T-helper 1 cell treated with Interleukin-12 subunit alpha and Interleukin-12 subunit beta and Interleukin-4 antibody, amounts not matched to agents 30 ng/mL and 1 ng/mL, for 36 hours (primary cell): ENCODE results near the gene FAM50B. TPM values are rescaled to one million over a fixed set of nuclear protein-coding genes. Genes with fewer than 3 reads are reported as not detected.
"Not testable (repeated sequence)": the region's sequence is repeated elsewhere in the genome, so short reads cannot be mapped to it uniquely, and the experiment has no call there.

Source experiments
- intact Hi-C: fragments of 100-400 bp; cut with micrococcal nuclease; formaldehyde crosslinking; loops from one replicate; pipeline ENCODE4 v1.15.1; 2024
- total RNA-seq: library from RNA; stranded (reverse); gene quantifications from 2 replicates; pipeline ENCODE4 v1.2.3, GENCODE V29; 2022

The FAM50B gene
- total RNA-seq, 1 donor from 2014 or later: 9.5 TPM

DNA sequence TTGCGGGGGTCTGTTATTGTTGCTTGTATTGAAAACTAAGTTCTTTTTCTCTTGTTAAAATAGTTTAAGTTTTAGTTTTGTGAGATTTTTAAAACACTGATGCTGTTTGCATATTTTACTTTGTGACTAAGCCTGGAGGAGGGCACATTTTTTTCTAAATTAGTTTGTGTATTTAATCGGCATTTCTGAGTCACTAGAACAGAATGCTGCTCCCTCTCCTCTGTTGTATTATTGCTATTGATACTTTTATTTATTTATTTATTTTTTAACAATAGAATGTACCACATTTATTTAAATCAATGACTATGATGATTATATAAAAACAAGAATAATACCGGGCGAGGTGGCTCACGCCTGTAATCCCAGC, 5.1 kb upstream of the FAM50B start:
- intact Hi-C loops: loop anchor here (10.0 kb wide), 2 partner anchors 719 to 1079 kb away; partner anchors contain the start of gene WRNIP1

DNA sequence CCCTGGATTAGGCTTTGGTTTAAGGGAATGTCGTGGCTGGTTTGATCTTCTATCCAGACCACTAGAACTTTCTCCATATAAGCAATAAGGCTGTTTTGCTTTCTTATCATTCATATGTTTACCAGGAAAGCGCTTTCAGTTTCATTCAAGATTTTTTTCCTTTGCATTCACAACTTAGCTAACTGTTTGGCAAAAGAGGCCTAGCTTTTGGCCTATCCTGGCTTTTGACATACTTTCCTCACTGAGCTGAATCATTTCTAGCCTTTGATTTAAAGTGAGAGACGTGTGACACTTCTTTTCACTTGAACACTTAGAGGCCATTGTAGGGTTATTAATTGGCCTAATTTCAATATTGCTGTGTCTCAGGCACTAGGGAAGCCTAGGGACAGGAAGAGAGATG, 1.7 kb upstream of the FAM50B start:
- intact Hi-C loops: loop anchor here (10.0 kb wide), 2 partner anchors 723 to 1083 kb away; partner anchors contain the start of gene WRNIP1

DNA sequence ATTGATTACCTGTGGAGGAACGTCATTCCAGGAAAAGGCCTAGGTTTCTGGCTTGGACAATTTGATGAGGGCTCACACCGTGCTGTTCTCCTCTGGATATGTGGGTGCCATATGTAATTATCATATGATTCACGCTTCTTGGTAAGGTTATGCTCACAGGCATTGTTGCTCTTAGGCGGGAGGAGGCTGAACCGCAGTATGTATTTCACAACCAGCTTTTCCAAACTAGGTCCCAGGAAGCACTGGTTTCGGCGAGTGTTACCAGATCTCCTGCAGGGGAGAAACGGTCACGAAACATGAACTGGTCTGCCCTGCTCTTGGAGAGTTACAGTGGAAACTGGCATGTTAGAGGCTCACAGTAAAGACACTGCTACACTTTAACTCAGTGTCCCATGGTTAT, 793 bp upstream of the FAM50B start:
- intact Hi-C loops: loop anchor here (10.0 kb wide), 2 partner anchors 724 to 1084 kb away; partner anchors contain the start of gene WRNIP1

DNA sequence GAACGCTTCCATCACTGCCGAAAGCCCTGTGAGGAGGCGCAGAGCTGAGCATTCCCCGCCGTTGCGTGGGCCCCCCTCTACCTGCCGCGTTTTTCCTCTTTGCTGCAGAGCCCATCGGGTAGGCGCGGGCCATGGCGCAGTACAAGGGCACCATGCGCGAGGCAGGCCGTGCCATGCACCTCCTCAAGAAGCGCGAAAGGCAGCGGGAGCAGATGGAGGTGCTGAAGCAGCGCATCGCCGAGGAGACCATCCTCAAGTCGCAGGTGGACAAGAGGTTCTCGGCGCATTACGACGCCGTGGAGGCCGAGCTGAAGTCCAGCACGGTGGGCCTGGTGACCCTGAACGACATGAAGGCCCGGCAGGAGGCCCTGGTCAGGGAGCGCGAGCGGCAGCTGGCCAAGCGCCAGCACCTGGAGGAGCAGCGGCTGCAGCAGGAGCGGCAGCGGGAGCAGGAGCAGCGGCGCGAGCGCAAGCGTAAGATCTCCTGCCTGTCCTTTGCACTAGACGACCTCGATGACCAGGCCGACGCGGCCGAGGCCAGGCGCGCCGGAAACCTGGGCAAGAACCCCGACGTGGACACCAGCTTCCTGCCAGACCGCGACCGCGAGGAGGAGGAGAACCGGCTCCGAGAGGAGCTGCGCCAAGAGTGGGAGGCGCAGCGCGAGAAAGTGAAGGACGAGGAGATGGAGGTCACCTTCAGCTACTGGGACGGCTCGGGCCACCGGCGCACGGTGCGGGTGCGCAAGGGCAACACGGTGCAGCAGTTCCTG, 693 bp downstream of the FAM50B start:
- intact Hi-C loops: loop anchor here (1.0 to 10.0 kb wide), 11 partner anchors 17 to 1085 kb away; partner anchors contain the start of genes ECI2 and WRNIP1

DNA sequence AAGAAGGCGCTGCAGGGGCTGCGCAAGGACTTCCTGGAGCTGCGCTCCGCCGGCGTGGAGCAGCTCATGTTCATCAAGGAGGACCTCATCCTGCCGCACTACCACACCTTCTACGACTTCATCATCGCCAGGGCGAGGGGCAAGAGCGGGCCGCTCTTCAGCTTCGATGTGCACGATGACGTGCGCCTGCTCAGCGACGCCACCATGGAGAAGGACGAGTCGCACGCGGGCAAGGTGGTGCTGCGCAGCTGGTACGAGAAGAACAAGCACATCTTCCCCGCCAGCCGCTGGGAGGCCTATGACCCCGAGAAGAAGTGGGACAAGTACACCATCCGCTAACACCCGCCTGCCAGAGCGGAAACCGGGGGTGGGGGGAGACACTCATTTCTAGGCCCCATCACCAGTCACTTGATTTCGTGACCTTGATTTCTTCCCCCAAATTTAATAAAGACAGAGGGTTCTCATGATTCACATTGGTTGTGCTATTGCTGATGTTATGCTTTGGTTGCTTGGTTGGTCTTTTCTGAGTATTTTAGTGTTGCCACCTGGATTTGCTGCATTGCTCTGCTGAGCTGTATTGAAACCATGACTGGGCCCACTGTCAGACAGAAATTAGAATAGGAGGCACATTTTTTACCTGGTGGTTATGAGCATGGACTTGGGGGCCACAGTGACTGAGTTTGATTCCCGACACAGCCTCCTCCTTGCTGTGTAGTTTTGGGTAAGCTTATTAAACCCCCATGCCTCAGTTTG, 1.5 kb downstream of the FAM50B start:
- intact Hi-C loops: no loop called here

DNA sequence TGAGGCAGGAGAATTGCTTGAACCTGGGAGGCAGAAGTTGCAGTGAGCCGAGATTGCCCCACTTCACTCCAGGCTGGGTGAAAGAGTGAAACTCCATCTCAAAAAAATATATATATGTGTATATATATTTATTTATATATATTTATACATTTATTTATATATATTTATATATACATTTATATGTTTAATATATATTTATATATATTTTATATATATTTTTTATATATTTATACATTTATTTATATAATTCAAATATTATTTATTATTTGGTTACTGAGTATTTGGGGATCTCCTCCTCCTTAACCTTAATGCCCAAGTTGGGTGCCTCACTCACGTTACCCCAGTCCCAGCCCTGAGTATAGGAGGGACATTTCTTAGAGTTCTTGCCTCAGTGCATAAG, 2.7 kb downstream of the FAM50B start:
- intact Hi-C loops: no loop called here

DNA sequence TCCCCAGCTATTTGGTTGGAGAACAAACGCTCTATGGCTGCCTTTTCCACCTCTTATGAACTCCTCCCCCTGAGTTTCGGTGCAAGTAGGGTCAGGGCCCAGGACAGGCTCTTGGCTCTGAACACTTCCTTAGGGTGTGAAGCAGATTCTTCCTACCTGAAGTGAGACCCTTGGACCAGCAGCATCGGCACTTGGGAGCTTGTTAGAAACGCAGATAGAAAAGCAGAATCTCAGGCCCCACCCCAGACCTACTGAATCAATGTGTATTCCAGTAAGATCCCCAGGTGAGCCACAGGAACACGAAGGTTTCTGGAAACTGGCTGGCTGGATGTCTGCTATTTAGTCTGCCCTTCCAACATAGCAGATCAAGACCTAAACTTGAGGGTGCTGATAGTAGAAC, 3.2 kb downstream of the FAM50B start:
- intact Hi-C loops: no loop called here

DNA sequence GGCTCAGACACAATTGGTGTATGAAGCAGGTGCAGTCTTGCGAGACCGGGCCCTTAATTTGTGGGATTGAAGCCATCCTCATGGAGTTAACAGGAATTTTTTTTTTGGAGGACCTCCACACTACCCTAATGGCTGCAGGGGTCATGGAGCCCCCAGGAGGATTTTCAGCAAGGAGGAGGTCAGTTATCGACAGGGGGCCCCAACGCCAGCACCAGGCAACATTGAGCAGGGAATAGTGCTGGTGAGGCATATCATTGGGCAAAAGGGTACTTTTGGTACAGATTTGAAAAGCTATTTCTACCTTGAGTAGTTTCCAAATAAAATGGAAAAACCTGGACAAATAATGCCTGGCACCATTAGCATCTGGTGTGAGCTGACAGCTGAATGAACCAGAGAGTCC, 6.7 kb downstream of the FAM50B start:
- intact Hi-C loops: no loop called here

DNA sequence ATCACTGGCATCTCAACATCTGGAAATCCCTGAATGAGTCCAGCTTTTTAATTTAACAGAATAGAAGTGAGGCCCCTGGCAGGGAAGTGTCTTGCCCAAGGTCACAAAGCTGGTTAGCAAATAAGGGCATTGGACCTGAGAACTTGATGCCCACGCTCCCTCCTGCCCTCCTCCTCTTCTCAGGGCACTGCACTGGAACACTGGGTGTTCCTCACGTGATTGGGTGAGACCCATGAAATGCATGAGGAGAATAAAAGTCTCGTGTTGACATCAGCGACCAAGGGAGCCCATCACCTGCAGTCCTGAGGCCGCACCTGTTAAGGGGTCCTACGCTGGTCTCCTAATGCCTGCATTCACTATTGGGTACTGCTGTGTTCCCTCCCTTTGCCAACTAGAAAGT, 7.4 kb downstream of the FAM50B start:
- intact Hi-C loops: no loop called here

DNA sequence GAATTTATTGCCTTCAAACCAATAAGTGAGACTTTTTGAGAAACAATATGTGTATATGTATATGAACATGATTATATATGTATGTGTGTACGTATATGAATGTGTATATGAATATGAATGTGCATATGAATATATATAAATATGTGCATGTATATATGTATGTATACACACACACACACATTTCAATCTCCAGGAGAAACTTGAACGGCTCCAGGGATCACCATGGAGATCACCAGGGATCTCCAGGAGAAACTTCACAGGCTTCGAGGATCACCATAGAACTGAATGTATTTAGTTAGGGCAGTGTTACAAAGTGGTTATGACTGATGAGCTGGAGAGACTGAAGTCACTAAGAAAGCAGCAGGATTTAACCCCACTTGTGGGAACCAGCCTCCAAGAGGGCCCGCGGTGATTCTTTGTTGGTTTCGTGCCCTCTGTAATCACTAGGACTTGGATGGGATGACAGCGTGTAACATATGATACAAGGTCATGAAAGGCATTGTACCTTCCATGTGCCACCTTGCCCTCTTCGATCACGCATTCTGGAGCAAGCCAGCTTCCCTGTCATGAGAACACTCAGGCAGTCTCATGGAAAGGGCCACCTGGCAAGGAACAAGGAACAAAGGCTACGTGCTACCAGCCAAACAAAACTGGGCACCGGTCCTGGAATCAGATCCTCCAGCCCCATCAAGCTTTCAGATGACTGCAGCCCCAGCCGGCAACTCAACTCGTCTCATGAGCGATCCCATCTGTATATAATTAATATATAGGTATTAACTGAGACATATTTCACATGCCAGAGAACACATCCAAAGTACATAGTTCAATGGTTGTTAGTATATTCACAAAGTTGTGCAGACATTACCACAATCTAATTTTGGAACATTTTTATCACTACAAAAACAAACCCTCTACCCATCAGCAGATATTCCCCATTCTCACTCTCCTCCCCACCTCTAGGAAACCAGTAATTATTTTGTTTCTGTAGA, 8.6 kb downstream of the FAM50B start:
- intact Hi-C loops: no loop called here

DNA sequence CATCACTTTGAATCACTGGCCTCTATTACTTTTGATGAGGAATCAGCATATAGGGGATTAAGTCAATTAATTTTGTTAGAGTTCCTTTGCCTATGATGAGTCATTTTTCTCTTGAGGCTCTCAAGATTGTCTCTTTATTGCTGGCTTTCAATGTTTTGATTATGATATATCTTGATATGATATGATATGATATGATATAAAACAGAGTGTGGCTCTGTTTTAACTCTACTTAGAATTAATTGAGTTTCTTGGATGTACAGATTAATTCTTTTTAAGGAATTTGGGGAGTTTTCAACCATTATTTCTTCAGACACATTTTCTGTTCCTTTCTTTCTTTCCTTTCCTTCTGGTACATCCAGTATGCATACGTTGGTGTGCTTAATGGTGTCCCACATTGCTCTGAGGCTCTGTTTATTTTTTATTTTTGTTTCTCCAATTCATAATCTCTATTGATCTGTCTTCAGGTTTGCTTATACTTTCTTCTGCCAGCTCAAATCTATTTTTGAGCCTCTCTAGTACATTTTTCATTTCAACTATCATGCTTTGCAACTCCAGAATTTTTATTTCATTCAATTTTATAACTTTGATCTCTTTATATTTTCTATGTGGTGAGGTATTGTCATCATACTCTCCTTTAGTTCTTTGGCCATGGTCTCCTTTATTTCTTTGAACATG, 10.8 kb downstream of the FAM50B start:
- intact Hi-C loops: no loop called here

DNA sequence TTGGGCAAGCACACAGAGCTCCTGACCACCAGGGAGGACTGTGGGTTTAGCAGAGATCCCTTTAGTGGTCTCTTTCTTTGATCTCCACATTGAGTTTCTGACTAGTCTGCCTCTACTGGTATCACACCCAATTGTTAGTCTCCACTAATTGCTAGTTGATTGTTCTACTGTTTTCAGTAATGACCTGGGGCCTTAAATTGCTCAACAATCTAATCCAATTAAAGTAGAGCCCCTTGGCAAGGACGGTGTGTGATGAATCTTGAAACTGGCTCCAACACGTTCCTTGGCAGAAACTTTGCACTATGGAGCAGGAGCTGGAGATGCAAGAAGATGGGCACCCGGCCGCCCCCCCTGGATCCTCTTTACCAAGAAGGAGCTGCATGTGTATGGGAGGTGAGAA, 12.3 kb downstream of the FAM50B start:
- intact Hi-C loops: no loop called here

DNA sequence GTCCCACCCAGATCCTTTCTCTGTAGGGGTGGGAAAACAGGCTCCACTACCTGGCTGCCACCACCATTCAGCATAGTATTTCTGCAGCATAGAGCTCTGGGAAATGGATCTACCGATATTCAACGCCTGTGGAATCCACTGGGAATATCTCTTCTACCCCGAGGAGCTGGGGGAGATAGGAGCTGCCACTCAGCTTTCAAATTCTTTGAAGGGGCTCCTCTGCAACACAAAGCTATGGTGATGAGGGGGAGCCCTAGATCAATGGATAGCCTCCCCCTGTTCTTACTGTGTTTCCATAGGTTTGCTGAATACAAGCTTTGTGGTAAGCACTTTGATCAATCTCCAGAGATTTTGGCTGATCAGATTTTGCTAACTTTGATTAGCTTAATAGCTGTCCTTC, 12.9 kb downstream of the FAM50B start:
- intact Hi-C loops: no loop called here

DNA sequence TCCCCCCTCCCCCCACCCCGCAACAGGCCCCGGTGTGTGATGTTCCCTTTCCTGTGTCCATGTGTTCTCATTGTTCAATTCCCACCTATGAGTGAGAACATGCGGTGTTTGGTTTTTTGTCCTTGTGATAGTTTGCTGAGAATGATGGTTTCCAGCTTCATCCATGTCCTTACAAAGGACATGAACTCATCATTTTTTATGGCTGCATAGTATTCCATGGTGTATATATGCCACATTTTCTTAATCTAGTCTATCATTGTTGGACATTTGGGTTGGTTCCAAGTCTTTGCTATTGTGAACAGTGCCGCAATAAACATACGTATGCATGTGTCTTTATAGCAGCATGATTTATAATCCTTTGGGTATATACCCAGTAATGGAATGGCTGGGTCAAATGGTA, 14.1 kb downstream of the FAM50B start:
- intact Hi-C loops: not testable (repeated sequence)

DNA sequence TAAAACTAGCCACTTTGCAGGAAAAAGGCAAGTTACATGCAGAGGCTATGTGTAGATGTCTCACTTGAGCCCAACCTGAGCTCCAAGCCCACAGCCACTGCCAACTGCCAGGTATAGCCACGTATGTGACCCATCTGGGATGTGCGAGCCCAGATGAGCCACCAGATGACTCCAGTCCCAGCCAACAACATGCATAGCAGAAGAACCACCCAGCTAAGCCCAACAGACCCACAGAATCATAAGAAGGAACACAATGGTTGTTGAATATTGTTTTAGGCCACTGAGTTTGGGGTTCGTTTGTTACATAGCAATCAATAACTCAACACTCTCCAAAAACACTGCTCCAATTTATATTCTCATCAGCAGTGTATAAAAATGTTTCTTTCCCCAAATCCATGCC, 16.3 kb downstream of the FAM50B start:
- intact Hi-C loops: no loop called here

DNA sequence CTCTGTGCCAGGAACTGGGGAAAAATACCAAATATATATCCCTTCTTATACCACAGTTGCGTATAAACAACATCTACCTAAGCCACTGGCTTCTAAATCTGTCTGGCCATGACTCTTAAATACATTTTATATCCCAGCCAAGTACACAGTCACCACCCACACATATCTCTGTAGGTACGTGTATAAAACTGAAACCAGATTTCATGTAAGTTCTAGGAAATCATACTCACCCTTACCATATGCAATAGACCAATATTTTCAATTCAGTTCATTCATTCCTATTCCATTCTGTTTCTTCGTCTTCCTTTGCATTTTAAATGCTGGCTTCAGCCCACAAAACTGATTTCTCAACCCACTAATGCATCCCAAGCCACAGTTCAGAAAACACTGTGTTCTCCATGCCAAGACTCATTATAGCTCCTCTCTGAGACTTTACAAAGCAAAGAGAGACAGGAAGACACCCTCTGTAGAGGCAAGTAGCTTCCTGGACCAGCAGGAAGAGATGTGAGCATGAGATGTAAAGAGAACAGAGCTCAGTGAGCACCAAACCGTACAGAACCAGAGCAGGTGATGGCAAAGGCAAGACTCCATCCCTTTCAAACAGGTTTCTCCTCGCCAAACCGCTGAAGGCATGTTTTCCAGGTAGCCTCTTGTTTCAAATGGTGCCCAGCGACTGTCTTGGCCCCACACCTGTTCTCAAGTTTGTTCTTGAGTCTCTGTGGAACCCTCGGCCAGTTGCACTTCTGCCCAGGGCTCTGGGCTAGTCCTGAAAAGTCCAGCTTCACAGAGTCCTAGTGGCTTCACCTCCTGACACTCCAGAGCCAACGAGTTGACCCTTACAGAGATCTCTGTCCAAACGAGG, 18.7 kb downstream of the FAM50B start:
- intact Hi-C loops: loop anchor here (1.0 kb wide), 1 partner anchor 19 kb away; the partner anchor contains the start of gene FAM50B

DNA sequence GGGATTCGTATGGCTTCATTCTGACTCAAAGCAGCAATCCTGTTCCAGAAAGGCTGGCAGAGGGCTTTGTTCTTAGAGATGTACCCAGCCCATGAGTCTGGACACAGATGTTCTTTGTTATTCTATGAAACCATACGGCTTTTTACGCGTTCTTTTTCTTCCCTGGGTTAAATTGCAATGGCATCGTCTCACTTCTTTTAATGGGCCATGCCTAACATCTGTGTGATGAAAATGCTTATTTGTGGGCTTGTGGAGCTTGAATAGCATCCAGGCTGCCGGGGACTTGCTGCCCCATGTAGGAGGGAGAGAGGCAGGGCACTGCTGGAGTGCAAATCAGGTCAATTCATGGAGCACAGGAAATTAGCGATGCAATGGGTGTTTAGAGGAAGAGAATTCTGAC, 19.4 kb downstream of the FAM50B start:
- intact Hi-C loops: no loop called here

DNA sequence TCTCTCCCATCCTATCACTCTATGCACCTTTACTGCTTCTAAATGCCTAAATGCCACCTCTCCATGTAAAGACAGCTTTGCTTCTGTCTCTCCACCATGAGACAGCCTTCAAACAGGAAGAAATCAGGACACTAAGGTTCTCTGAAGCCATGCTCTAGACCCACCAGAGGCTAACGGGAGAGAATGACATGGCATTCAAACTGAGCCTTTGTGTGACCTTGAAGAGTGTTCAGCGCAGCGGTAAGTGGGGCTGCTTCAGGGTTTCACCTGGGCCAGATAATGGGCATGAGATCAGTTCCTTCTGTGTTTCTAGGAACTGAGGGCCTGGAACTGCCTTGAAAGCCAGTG, 20.1 kb downstream of the FAM50B start:
- intact Hi-C loops: no loop called here

DNA sequence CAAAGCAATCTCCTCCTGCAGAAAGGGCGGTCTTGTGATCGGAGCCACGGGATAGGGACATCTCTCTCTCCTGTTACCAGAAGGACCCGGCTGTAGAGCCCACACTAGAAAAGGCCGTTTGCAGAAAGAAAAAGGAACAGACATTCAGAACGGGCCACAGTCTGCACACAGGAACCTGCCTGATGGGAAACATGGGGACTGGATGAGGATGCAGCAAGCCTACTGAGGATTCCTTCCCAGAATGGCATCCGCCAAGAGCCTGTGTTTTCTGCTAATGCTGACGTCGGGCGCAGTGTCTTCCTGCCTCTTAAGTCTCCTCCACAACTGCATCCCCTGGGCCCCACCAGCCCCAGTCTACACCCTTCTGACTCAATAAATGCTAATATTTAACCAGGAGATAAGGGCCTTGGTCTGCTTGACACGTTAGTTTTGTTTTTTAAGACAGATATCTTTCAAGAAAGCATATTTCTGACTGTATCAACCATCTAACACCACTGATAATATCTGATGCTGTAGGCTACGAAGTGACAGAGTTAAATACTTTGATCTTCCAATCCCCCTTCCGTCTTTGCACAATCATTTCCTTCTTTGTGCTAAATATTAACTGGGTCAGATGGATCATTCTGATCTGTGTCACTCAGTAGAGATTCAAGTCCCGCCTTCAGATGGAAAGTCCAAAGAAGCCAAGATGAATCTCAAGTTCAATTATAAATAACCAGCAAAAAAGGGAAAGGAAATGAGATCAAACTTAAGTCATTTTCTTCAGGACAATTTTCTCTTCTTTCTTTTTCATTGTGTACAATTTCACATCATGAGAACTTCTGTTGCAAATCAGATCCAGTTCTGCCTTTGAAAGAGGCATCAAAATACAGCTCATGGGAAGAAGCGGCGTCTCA, 20.7 kb downstream of the FAM50B start:
- intact Hi-C loops: no loop called here
